ENCODE results near the gene U2AF2. TPM values are rescaled to one million over a fixed set of nuclear protein-coding genes. Genes with fewer than 3 reads are reported as not detected.

Gene U2AF2
- total and polyA plus RNA-seq, 9 of the 15 experiments (the other 6 are each of a cell fraction or from before 2014, with no cell fraction given): 3.0 to 331 (median 157) TPM

DNA sequence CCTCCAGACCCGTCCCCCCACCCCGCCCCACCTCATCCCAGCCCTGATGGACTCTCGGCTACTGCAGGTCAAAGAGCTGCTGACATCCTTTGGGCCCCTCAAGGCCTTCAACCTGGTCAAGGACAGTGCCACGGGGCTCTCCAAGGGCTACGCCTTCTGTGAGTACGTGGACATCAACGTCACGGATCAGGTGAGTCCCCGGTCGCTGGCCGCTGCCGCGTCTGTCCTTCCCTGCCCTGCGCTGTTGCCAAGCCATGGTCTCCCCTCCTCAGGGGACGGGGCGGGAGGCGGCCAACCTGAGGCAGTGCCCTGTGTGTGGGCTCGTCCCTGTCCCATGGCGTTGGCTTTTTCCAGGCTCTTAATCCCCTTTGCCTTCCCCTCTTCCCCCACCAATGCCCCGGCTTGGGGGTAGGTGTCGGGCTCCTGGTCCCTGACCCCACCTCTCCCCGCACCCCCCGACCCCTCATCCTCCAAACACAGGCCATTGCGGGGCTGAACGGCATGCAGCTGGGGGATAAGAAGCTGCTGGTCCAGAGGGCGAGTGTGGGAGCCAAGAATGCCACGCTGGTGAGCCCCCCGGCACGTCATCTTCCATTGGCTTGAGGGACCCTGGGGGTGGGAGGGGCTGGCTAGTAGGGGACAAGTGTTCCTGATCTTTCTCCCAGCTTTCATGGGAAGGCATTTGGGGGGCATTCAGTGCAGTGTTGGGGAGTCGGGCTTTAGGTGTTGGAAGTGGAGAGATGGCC is 13.9 kb downstream of the U2AF2 start:
- TF ChIP-seq ZNF124 (CRISPR knock-in tag; IDR thresholded peaks at IDR 0.05) (no peak), HDAC1 (IDR thresholded peaks at IDR 0.05) (no peak), ZNF696 (CRISPR knock-in tag; conservative IDR thresholded peaks at IDR 0.05) (no peak)
- TF ChIP-seq, protein P1, sequence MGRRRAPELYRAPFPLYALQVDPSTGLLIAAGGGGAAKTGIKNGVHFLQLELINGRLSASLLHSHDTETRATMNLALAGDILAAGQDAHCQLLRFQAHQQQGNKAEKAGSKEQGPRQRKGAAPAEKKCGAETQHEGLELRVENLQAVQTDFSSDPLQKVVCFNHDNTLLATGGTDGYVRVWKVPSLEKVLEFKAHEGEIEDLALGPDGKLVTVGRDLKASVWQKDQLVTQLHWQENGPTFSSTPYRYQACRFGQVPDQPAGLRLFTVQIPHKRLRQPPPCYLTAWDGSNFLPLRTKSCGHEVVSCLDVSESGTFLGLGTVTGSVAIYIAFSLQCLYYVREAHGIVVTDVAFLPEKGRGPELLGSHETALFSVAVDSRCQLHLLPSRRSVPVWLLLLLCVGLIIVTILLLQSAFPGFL (CRISPR knock-in tag; IDR thresholded peaks at IDR 0.05): no peak
- in situ Hi-C loops (cut with MboI) (no loop called here), intact Hi-C loops (cut with micrococcal nuclease) (no loop called here)
- no peaks in the 10 kb centered on the region for H3K9me3 ChIP-seq (replicated peaks; ENCODE audit: control insufficient read depth, insufficient read depth, low read depth, low read length)
- H3K4me2 ChIP-seq (ENCODE audit: insufficient read depth, low read length): no peak overlapping the region
- DNase-seq (ENCODE audit: extremely low read depth in 1 of 4, low spot score in 3 of 4) (peak in 1 of 4 experiments; percentile 16), ATAC-seq (no peak), FAIRE-seq (no peak)
- POLR2A ChIA-PET: interaction anchor here (0.6 to 3.3 kb wide), 4 partner anchors 11 to 15 kb away, joined by 3 to 21 read pairs (median 8); partner anchors contain the start of gene U2AF2
- no peak overlapping the region for H3K4me3 ChIP-seq
- no peak overlapping the region for H3K9ac ChIP-seq (ENCODE audit: insufficient read depth in 1 of 2, low read depth in 2 of 2, low read length in 2 of 2)
- peaks cover 22 to 36% of the 10 kb centered on the region in 2 experiments for H3K4me1 ChIP-seq (replicated peaks in 1 of 2; ENCODE audit: control insufficient read depth in 2 of 2, insufficient read depth in 2 of 2, low read length in 2 of 2)
- CTCF ChIA-PET (ENCODE audit: low intra/inter-chr PET ratio): no interaction called here
- H2AFZ ChIP-seq (ENCODE audit: low read depth, low read length): no peak overlapping the region
- no peak overlapping the region for H3K27ac ChIP-seq (ENCODE audit: extremely low read depth, low read depth, low read length)
- BruUV-seq (replicated peaks): no TSS peak
- peaks cover 61% of the 10 kb centered on the region for H4K20me1 ChIP-seq (replicated peaks; ENCODE audit: control insufficient read depth, insufficient read depth, low read length)
- WGBS (ENCODE audit: insufficient coverage, low coverage, missing lambda C conversion rate): 90% methylated on average over 11 of the region's 30 CpGs
- no peaks in the 10 kb centered on the region for H3K27me3 ChIP-seq (ENCODE audit: control insufficient read depth in 2 of 2, insufficient read depth in 2 of 2, low read length in 2 of 2)
- H3K79me2 ChIP-seq (ENCODE audit: control insufficient read depth, insufficient read depth, low read length): peaks cover 85% of the 10 kb centered on the region
- H3K9me1 ChIP-seq (ENCODE audit: control insufficient read depth, insufficient read depth, low read length): peaks cover 5% of the 10 kb centered on the region
- peaks cover 95% of the 10 kb centered on the region for H3K36me3 ChIP-seq (ENCODE audit: control insufficient read depth, insufficient read depth, low read length)

Measured in K562 (cell line).